ENCODE data around the gene USP14. TPM values are rescaled to one million over a fixed set of nuclear protein-coding genes. Genes with fewer than 3 reads are reported as not detected.

Gene USP14
- total RNA-seq, 2 donors from 2014 or later, result 73.2 to 79.7 TPM

DNA sequence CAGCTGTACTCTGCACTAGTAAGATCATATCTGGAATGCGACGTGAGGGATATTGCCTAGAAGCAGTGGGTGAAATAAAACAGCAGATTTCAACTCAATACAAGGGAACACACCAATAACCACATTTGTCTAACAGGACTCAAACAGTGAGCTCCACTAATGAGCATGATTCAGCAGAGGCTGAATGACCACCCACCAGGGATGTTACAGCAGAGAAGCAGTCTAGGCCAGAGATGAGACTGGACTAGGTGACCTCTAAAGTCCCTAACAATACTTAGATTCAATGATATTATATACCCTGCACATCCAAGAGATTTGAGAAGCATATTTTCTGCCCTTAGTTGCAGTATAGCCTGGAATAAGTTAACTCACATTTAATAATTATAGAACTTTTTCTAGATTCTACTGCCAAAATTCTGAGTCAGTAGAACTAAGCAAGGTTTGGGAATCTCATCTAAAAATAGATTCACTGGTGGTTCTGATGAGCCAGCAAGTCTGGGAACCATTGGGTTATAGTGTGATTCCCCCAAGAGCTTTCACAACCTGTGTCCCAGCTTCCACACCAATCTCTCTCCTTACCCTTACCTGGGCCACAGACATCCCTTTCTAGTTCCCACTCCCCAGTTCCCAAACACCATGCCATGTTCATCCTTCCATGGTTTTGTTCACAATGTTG is 103.2 kb downstream of the USP14 start:
- H3K9me3 Mint-ChIP-seq, result no peaks in the 10 kb centered on the region
- H3K27ac Mint-ChIP-seq, result no peak overlapping the region

More for the DNA sequence above, 103.2 kb downstream of the USP14 start:
- no peaks in the 10 kb centered on the region for H3K27me3 Mint-ChIP-seq
- no peak overlapping the region for H3K4me3 Mint-ChIP-seq
- peaks cover 29% of the 10 kb centered on the region for H3K36me3 Mint-ChIP-seq
- ATAC-seq (no peak), DNase-seq (ENCODE audit: low spot score) (no peak)
- H3K4me1 Mint-ChIP-seq (ENCODE audit: low read depth in 2 of 2), result peaks cover 10 to 14% of the 10 kb centered on the region in 2 donors

Other genes starting within 250 kb of the USP14 start
- gene TUBB8B, start 108.9 kb upstream of the USP14 start, total RNA-seq, result not detected
- gene THOC1, start 109.5 kb downstream of the USP14 start, total RNA-seq, result 10 to 100 TPM; 45.4 to 72.6 TPM

Data from natural killer cell treated with Interleukin-12 subunit alpha and Interleukin-12 subunit beta and Interleukin-15 and Interleukin-18, amount 100 ng/mL, for 72 hours (primary cell).